Adrenal gland (tissue), 5 donors: ENCODE measurements around the gene CTCF.

ENCODE experiments used
- CTCF ChIP-seq, 6 experiments: fragments of 450-650 bp in 4 of 6; fragments of 200-600 bp in 2 of 6; sonication (generic) in 1 of 6; IDR thresholded peaks; 1 replicate in 5 of 6; 2 replicates in 1 of 6; pipeline versions ENCODE4 v1.5.1 to v1.8.0; 2016 to 2021; ENCODE audit warnings: antibody characterized with exemption in 6 of 6, mild to moderate bottlenecking in 2 of 6, moderate library complexity in 1 of 6
- POLR2A ChIP-seq, 2 donors: fragments of 450-650 bp; IDR thresholded peaks; one replicate each; pipeline ENCODE4 v1.6.1; 2017; ENCODE audit warnings: antibody characterized with exemption in 2 of 2, mild to moderate bottlenecking in 2 of 2, moderate library complexity in 1 of 2
- donor health status: DM: no; HTN: no; CAD: no.

- TF ChIP-seq POLR2A (IDR thresholded peaks at IDR 0.05) = peak in 1 of 2 donors; percentile 55
- peak; percentile 66 to 98 (median 96) for TF ChIP-seq CTCF (IDR thresholded peaks at IDR 0.05)
Measured at GRCh38 chr16:67667817-67668494, 105.6 kb downstream of the CTCF start.
